ENCODE results near the gene PALM3.

PALM3 gene

GRCh38 chr19:14054721-14055120 lies 7.2 kb downstream of the PALM3 start:
- ATAC-seq = no peak
- TF ChIP-seq PATZ1 (CRISPR knock-in tag; IDR thresholded peaks at IDR 0.05; ENCODE audit: borderline replicate concordance) = no peak
- no peak for TF ChIP-seq ZNF70 (CRISPR knock-in tag; IDR thresholded peaks at IDR 0.05)
- no peak for TF ChIP-seq TCF4 (CRISPR knock-in tag; IDR thresholded peaks at IDR 0.05; ENCODE audit: borderline replicate concordance)
- TF ChIP-seq CSRNP3 (CRISPR knock-in tag; IDR thresholded peaks at IDR 0.05) = no peak
- no peak for TF ChIP-seq BACH2 (CRISPR knock-in tag; IDR thresholded peaks at IDR 0.05; ENCODE audit: borderline replicate concordance)
- TF ChIP-seq OSR1 (CRISPR knock-in tag; IDR thresholded peaks at IDR 0.05) = no peak
- no peak for TF ChIP-seq CSDC2 (CRISPR knock-in tag; IDR thresholded peaks at IDR 0.05)
- no peak for TF ChIP-seq ESRRG (CRISPR knock-in tag; IDR thresholded peaks at IDR 0.05)
- no peak for TF ChIP-seq ZNF565 (CRISPR knock-in tag; conservative IDR thresholded peaks at IDR 0.05; ENCODE audit: low read depth)
- TF ChIP-seq GLIS3 (CRISPR knock-in tag; IDR thresholded peaks at IDR 0.05) = no peak
- TF ChIP-seq ISL1 (CRISPR knock-in tag; IDR thresholded peaks at IDR 0.05) = no peak
- TF ChIP-seq CREB5 (CRISPR knock-in tag; IDR thresholded peaks at IDR 0.05; ENCODE audit: low read depth) = no peak
- no peak for TF ChIP-seq PPARA (CRISPR knock-in tag; IDR thresholded peaks at IDR 0.05; ENCODE audit: borderline replicate concordance)
- no peak for TF ChIP-seq ZFP30 (CRISPR knock-in tag; IDR thresholded peaks at IDR 0.05)
- TF ChIP-seq TOX (CRISPR knock-in tag; IDR thresholded peaks at IDR 0.05; ENCODE audit: borderline replicate concordance) = no peak
- no peak for TF ChIP-seq RARB (CRISPR knock-in tag; IDR thresholded peaks at IDR 0.05)

GRCh38 chr19:14054099-14054498 lies 7.8 kb downstream of the PALM3 start:
- no peak for TF ChIP-seq PATZ1 (CRISPR knock-in tag; IDR thresholded peaks at IDR 0.05; ENCODE audit: borderline replicate concordance)
- no peak for TF ChIP-seq GLIS3 (CRISPR knock-in tag; IDR thresholded peaks at IDR 0.05)
- no peak for ATAC-seq

- ATAC-seq = no peak
- no peak for TF ChIP-seq TSHZ2 (CRISPR knock-in tag; IDR thresholded peaks at IDR 0.05)
Measured at GRCh38 chr19:14053500-14053899, 8.4 kb downstream of the PALM3 start.

GRCh38 chr19:14053032-14053431 lies 8.8 kb downstream of the PALM3 start:
- TF ChIP-seq ZFP3 (CRISPR knock-in tag; IDR thresholded peaks at IDR 0.05) = no peak
- no peak for TF ChIP-seq ZC3H10 (CRISPR knock-in tag; IDR thresholded peaks at IDR 0.05)
- TF ChIP-seq PPARA (CRISPR knock-in tag; IDR thresholded peaks at IDR 0.05; ENCODE audit: borderline replicate concordance) = no peak
- TF ChIP-seq ARNTL (CRISPR knock-in tag; IDR thresholded peaks at IDR 0.05; ENCODE audit: borderline replicate concordance, low read depth) = no peak
- no peak for TF ChIP-seq CSDC2 (CRISPR knock-in tag; IDR thresholded peaks at IDR 0.05)
- TF ChIP-seq OSR1 (CRISPR knock-in tag; IDR thresholded peaks at IDR 0.05) = no peak
- ATAC-seq = no peak

All from SK-N-SH treated with all-trans-retinoic acid at 6 μM for 48 hours (cell line).